Stomach (tissue), 9 donors: Measurements from ENCODE around the gene KCNIP3. TPM values are rescaled to one million over a fixed set of nuclear protein-coding genes. Genes with fewer than 3 reads are reported as not detected.

Experiments
- DNase-seq, 2 donors: peaks; one replicate each; pipeline versions ENCODE4 v3.0.0 to v3.0.0-alpha.2; 2013 to 2019
- H3K27ac ChIP-seq, 5 donors: fragments of 200-600 bp in 4 of 5; sonication (generic) in 4 of 5; one replicate each; pipeline ENCODE4 v1.5.1; 2013 to 2019; ENCODE audit warnings: mild to moderate bottlenecking in 1 of 5, moderate library complexity in 1 of 5
- H3K27me3 ChIP-seq, 3 donors: fragments of 200-600 bp; sonication (generic); one replicate each; pipeline ENCODE4 v1.5.1; 2017 to 2019; ENCODE audit warnings: mixed run types in 1 of 3
- H3K36me3 ChIP-seq, 4 donors: fragments of 200-600 bp; sonication (generic); 1 replicate in 3 of 4; 2 replicates in 1 of 4; pipeline ENCODE4 v1.5.1; 2016 to 2019
- H3K4me1 ChIP-seq, 4 donors: fragments of 200-600 bp; sonication (generic); one replicate each; pipeline ENCODE4 v1.5.1; 2016 to 2019
- H3K4me3 ChIP-seq, 4 donors: fragments of 200-600 bp; sonication (generic) in 3 of 4; one replicate each; pipeline ENCODE4 v1.5.1; 2016 to 2019; ENCODE audit warnings: mild to moderate bottlenecking in 1 of 4
- H3K9me3 ChIP-seq, 4 donors: fragments of 200-600 bp; sonication (generic); one replicate each; pipeline ENCODE4 v1.5.1; 2016 to 2019
- CTCF ChIP-seq, 7 experiments: fragments of 450-650 bp in 4 of 7; fragments of 200-600 bp in 3 of 7; sonication (generic) in 3 of 7; IDR thresholded peaks; one replicate each; pipeline ENCODE4 v1.5.1; 2016 to 2019; ENCODE audit warnings: antibody characterized with exemption in 7 of 7, control low read depth in 2 of 7, mild to moderate bottlenecking in 1 of 7
- EP300 ChIP-seq: sonication (generic); formaldehyde crosslinking; IDR thresholded peaks from one replicate; pipeline ENCODE4 v1.6.1; 2017; ENCODE audit warnings: antibody characterized with exemption
- POLR2A ChIP-seq, 4 donors: fragments of 450-650 bp; IDR thresholded peaks; one replicate each; pipeline ENCODE4 v1.6.1; 2016; ENCODE audit warnings: antibody characterized with exemption in 4 of 4, control low read depth in 2 of 4, mild to moderate bottlenecking in 1 of 4, moderate library complexity in 1 of 4
- POLR2AphosphoS5 ChIP-seq, 3 donors: sonication (generic); formaldehyde crosslinking; IDR thresholded peaks; one replicate each; pipeline ENCODE4 v1.6.1; 2016; ENCODE audit warnings: antibody characterized with exemption in 3 of 3
- WGBS, 5 donors: extraction: QIAGEN DNeasy Blood & Tissue Kit in 3 of 5; methylation state at CpG; one replicate each; pipeline versions ENCODE4 v1.1.5 to v1.1.7; 2013 to 2018; 5-methylcytosine and 5-hydroxymethylcytosine counted together
- intact Hi-C: fragments of 100-400 bp; cut with DNase I; formaldehyde crosslinking; loops from one replicate; pipeline ENCODE4 v1.15.1; 2023; ENCODE audit warnings: low total_unique reads
- polyA plus RNA-seq, 3 donors: library from polyadenylated mRNA; stranded (reverse); fragments of 200-250 nt; gene quantifications; one replicate each; pipeline ENCODE4 v1.2.3, GENCODE V29; 2013
- total RNA-seq, 5 donors: library from RNA; depleted of rRNA; stranded (reverse); fragments of >200 nt; gene quantifications; one replicate each; pipeline versions ENCODE4 v1.1.0 to v1.2.3, GENCODE V29; 2014 to 2016
- donor health status: healthy with polysubstance abuse.
- donor health status: Bipolar disorder and iron deficiency.
- donor health status: healthy.

The KCNIP3 gene
- total and polyA plus RNA-seq, 8 donors, result 1.3 to 4.4 (median 2.7) TPM; not detected in 2

GRCh38 chr2:95270541-95271081, 26.5 kb upstream of the KCNIP3 start:
- Histone ChIP-seq H3K4me1 (peaks cover 6 to 17% (median 9%) of the 10 kb centered on the region in 4 donors), H3K36me3 (no peaks in the 10 kb centered on the region), H3K4me3 (no peak overlapping the region), H3K27ac (no peak overlapping the region), H3K27me3 (no peaks in the 10 kb centered on the region), H3K9me3 (no peaks in the 10 kb centered on the region)
- 77 to 97% (median 91%) methylated on average over 7 to 8 of the region's 8 CpGs for WGBS, 5 donors
- peak in 1 of 2 donors; percentile 21 for DNase-seq
- intact Hi-C loops, result no loop called here
- TF ChIP-seq EP300, result no peak
- TF ChIP-seq CTCF (IDR thresholded peaks at IDR 0.05), result no peak
- no peak for TF ChIP-seq POLR2AphosphoS5 (IDR thresholded peaks at IDR 0.05)
- TF ChIP-seq POLR2A (IDR thresholded peaks at IDR 0.05), result no peak

- Histone ChIP-seq H3K27ac (no peak overlapping the region), H3K9me3 (no peaks in the 10 kb centered on the region), H3K27me3 (no peaks in the 10 kb centered on the region), H3K4me1 (peaks cover 14 to 26% (median 17%) of the 10 kb centered on the region in 4 donors), H3K36me3 (no peaks in the 10 kb centered on the region), H3K4me3 (no peak overlapping the region)
- WGBS, 5 donors, result 69 to 86% (median 73%) methylated on average over 6 of the region's 6 CpGs
- TF ChIP-seq POLR2A (IDR thresholded peaks at IDR 0.05) (no peak), EP300 (no peak), CTCF (IDR thresholded peaks at IDR 0.05) (no peak), POLR2AphosphoS5 (IDR thresholded peaks at IDR 0.05) (no peak)
- peak in 1 of 2 donors; percentile 16 for DNase-seq
- intact Hi-C loops, result no loop called here
These were observed 25.7 kb upstream of the KCNIP3 start for GRCh38 chr2:95271381-95271971.

DNA sequence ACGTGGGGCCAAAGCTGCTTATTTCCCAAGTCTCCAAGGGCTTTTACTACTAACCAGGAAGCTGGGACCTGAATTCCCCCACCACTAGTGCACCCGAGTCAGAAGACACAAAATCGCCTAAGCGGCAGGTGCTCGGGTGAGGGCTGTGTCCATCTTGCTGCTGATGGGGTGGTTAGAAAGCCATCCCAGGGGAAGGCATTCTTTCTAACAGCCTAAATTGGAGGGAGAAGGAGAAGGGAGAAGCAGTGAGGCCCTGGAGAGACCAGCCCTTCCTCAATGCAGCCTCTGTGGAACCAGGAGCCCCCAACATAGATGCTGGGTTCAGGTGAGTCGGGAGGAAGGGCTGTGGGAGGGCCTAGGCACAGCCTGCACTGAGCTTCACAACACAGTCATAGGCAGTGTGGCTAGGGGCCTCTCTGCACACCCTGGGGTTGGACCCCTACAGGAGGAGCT, 24.8 kb upstream of the KCNIP3 start:
- no peaks in the 10 kb centered on the region for H3K36me3 ChIP-seq
- no peak for TF ChIP-seq EP300
- no peak for TF ChIP-seq POLR2A (IDR thresholded peaks at IDR 0.05)
- no peak for TF ChIP-seq POLR2AphosphoS5 (IDR thresholded peaks at IDR 0.05)
- TF ChIP-seq CTCF (IDR thresholded peaks at IDR 0.05), result no peak
- WGBS, 5 donors, result 89 to 95% (median 91%) methylated on average over 6 of the region's 6 CpGs
- no peak overlapping the region for H3K4me3 ChIP-seq
- intact Hi-C loops, result no loop called here
- no peaks in the 10 kb centered on the region for H3K27me3 ChIP-seq
- H3K9me3 ChIP-seq, result no peaks in the 10 kb centered on the region
- no peak overlapping the region for H3K27ac ChIP-seq
- peak in 1 of 2 donors; percentile 3 for DNase-seq
- H3K4me1 ChIP-seq, result peaks cover 18 to 34% (median 26%) of the 10 kb centered on the region in 4 donors

- Histone ChIP-seq H3K4me3 (no peak overlapping the region), H3K27me3 (no peaks in the 10 kb centered on the region), H3K27ac (no peak overlapping the region), H3K4me1 (peaks cover 20 to 39% (median 30%) of the 10 kb centered on the region in 4 donors), H3K9me3 (no peaks in the 10 kb centered on the region), H3K36me3 (no peaks in the 10 kb centered on the region)
- WGBS, 5 donors, result 50 to 82% (median 63%) methylated on average over 1 of the region's 1 CpG
- peak in 1 of 2 donors; percentile 16 for DNase-seq
- TF ChIP-seq POLR2A (IDR thresholded peaks at IDR 0.05) (no peak), POLR2AphosphoS5 (IDR thresholded peaks at IDR 0.05) (no peak), EP300 (no peak), CTCF (IDR thresholded peaks at IDR 0.05) (no peak)
- intact Hi-C loops, result no loop called here
These were observed 24.4 kb upstream of the KCNIP3 start for GRCh38 chr2:95272781-95273180.
